ENCODE measurements around the gene CTR9. TPM values are rescaled to one million over a fixed set of nuclear protein-coding genes. Genes with fewer than 3 reads are reported as not detected.

Gene CTR9
- total RNA-seq, 1 donor from 2014 or later, result 25.0 TPM

DNA sequence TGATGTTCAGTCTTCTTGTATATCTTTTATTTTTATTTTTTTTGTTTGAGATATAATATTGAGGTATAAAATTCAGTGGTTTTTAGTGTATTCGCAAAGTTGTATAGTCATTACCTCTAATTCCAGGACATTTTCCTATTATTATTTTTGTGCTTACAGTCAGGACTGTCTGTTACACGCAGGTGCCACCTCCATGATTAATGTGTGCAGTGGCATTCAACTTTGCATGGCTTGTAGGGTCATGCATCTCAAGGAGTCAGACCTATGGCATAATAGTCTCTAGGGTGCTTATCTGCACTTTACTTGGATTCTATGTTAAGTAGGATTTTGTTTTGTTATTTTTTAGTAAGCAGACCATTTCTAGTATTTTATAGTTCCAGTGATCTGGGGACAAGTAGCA lies 1.0 kb downstream of the CTR9 start:
- peak overlapping the region; percentile 78 for H3K4me3 ChIP-seq (ENCODE audit: low read depth, low read length)
- TF ChIP-seq, protein P1, sequence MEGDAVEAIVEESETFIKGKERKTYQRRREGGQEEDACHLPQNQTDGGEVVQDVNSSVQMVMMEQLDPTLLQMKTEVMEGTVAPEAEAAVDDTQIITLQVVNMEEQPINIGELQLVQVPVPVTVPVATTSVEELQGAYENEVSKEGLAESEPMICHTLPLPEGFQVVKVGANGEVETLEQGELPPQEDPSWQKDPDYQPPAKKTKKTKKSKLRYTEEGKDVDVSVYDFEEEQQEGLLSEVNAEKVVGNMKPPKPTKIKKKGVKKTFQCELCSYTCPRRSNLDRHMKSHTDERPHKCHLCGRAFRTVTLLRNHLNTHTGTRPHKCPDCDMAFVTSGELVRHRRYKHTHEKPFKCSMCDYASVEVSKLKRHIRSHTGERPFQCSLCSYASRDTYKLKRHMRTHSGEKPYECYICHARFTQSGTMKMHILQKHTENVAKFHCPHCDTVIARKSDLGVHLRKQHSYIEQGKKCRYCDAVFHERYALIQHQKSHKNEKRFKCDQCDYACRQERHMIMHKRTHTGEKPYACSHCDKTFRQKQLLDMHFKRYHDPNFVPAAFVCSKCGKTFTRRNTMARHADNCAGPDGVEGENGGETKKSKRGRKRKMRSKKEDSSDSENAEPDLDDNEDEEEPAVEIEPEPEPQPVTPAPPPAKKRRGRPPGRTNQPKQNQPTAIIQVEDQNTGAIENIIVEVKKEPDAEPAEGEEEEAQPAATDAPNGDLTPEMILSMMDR (conservative IDR thresholded peaks at IDR 0.05; ENCODE audit: low read depth, low read length), result no peak
- DNase-seq (ENCODE audit: low read depth), result no peak

- TF ChIP-seq, protein P1 (conservative IDR thresholded peaks at IDR 0.05; ENCODE audit: low read depth, low read length), result no peak
- H3K4me3 ChIP-seq (ENCODE audit: low read depth, low read length), result peak overlapping the region; percentile 78
- DNase-seq (ENCODE audit: low read depth), result no peak
Observed at GRCh38 chr11:10752486-10752885, 1.4 kb downstream of the CTR9 start.

- TF ChIP-seq, protein P1 (conservative IDR thresholded peaks at IDR 0.05; ENCODE audit: low read depth, low read length), result peak; percentile 30
- H3K4me3 ChIP-seq (ENCODE audit: low read depth, low read length), result no peak overlapping the region
- no peak for DNase-seq (ENCODE audit: low read depth)
Observed at GRCh38 chr11:10758957-10759356, 7.9 kb downstream of the CTR9 start.

DNA sequence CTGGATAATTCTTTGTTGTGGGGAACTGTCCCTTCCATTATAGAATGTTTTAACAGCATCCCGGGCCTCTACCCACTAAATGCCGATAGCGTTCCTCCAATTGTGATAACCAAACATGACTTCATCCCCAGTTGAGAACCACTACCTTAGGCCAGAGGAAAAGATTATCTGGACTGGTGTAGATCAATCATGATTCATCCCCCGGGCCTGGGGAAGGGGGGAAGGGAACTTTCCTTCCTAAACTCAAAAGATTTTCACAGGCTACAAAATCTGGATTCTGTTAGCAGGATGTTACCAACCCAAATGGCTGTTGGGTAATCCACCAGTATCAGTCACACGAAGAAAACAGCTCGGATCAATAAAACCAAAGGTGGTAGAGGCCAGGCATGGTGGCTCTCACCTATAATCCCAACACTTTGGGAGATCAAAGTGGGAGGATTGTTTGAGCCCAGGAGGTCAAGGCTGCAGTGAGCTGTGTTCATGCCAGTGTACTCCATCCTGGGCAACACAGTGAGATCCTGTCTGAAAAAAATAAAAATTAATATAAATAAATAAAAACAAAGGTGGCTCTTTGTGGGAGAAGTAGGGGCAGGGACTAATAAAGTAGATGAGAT lies 10.1 kb downstream of the CTR9 start:
- TF ChIP-seq, protein P1 (conservative IDR thresholded peaks at IDR 0.05; ENCODE audit: low read depth, low read length), result no peak
- no peak for DNase-seq (ENCODE audit: low read depth)

GRCh38 chr11:10762185-10762584 lies 11.1 kb downstream of the CTR9 start:
- DNase-seq (ENCODE audit: low read depth), result no peak
- TF ChIP-seq, protein P1 (conservative IDR thresholded peaks at IDR 0.05; ENCODE audit: low read depth, low read length), result no peak
- H3K4me3 ChIP-seq (ENCODE audit: low read depth, low read length), result no peak overlapping the region

More for the DNA sequence above, 10.1 kb downstream of the CTR9 start:
- no peak overlapping the region for H3K4me3 ChIP-seq (ENCODE audit: low read depth, low read length)

DNA sequence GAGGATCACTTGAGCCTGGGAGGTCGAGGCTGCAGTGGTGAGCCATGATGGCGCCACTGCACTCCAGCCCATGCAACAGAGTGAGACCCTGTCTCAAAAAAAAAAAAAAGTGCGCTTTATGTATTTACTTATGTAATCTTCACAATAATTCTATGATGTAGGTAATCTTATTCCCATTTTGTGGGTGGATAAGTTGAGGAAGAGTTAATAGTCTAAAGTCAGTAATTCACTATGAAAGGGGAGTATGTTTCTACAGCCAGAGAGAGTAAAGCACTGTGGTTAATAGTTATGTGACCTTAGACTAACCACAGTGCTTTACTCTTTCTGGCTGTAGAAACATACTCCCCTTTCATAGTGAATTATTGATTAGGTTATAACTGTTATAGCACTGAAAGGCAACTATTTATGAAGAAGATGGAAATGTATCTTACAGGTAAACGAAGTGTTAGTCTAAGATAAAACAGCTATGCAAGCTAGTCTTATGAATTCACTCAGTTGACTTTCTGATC lies 11.9 kb downstream of the CTR9 start:
- H3K4me3 ChIP-seq (ENCODE audit: low read depth, low read length), result no peak overlapping the region
- TF ChIP-seq, protein P1 (conservative IDR thresholded peaks at IDR 0.05; ENCODE audit: low read depth, low read length), result no peak
- DNase-seq (ENCODE audit: low read depth), result no peak

- no peak overlapping the region for H3K4me3 ChIP-seq (ENCODE audit: low read depth, low read length)
- TF ChIP-seq, protein P1 (conservative IDR thresholded peaks at IDR 0.05; ENCODE audit: low read depth, low read length), result no peak
- no peak for DNase-seq (ENCODE audit: low read depth)
Observed at GRCh38 chr11:10763766-10764165, 12.7 kb downstream of the CTR9 start.

Measured in epithelial cell of proximal tubule (primary cell).